Breast epithelium (tissue), 4 donors: Measurements from ENCODE around the gene PHF19. TPM values are rescaled to one million over a fixed set of nuclear protein-coding genes. Genes with fewer than 3 reads are reported as not detected.

ENCODE experiments used
- DNase-seq, 2 donors: peaks; one replicate each; pipeline ENCODE4 v3.0.0-alpha.2; 2019; ENCODE audit warnings: low spot score in 2 of 2
- H3K27ac ChIP-seq, 2 donors: fragments of 200-600 bp; sonication (generic) in 1 of 2; one replicate each; pipeline ENCODE4 v1.5.1; 2016 to 2019; ENCODE audit warnings: mild to moderate bottlenecking in 1 of 2
- H3K27me3 ChIP-seq, 2 donors: fragments of 200-600 bp; sonication (generic) in 1 of 2; one replicate each; pipeline versions ENCODE4 v1.5.1 to v1.6.0; 2017 to 2019; ENCODE audit warnings: control low read depth in 1 of 2, mild to moderate bottlenecking in 1 of 2
- H3K36me3 ChIP-seq: fragments of 200-600 bp; one replicate; pipeline ENCODE4 v1.5.1; 2019
- H3K4me1 ChIP-seq, 2 donors: fragments of 200-600 bp; sonication (generic); one replicate each; pipeline ENCODE4 v1.5.1; 2016 to 2019; ENCODE audit warnings: control low read depth in 1 of 2
- H3K4me3 ChIP-seq, 3 donors: fragments of 200-600 bp; sonication (generic); 1 replicate in 2 of 3; 2 replicates in 1 of 3; pipeline ENCODE4 v1.5.1; 2016 to 2019; ENCODE audit warnings: mild to moderate bottlenecking in 3 of 3, moderate library complexity in 2 of 3
- H3K9me3 ChIP-seq, 2 donors: fragments of 200-600 bp; sonication (generic) in 1 of 2; one replicate each; pipeline ENCODE4 v1.5.1; 2016 to 2019; ENCODE audit warnings: control low read depth in 1 of 2
- POLR2A ChIP-seq: fragments of 450-650 bp; IDR thresholded peaks from one replicate; pipeline ENCODE4 v1.6.1; 2016; ENCODE audit warnings: antibody characterized with exemption, mild to moderate bottlenecking, moderate library complexity
- POLR2AphosphoS5 ChIP-seq, 3 donors: sonication (generic); formaldehyde crosslinking; IDR thresholded peaks; one replicate each; pipeline ENCODE4 v1.6.1; 2017; ENCODE audit warnings: antibody characterized with exemption in 3 of 3
- intact Hi-C: fragments of 100-400 bp; cut with DNase I; formaldehyde crosslinking; loops from one replicate; pipeline ENCODE4 v1.15.1; 2023; ENCODE audit warnings: low total_unique reads
- total RNA-seq, 3 donors: library from RNA; depleted of rRNA; stranded (reverse); fragments of >200 nt; gene quantifications; one replicate each; pipeline ENCODE4 v1.1.0, GENCODE V29; 2016
- TF ChIP-seq, protein P1 (sequence below), 3 donors: fragments of 450-650 bp; IDR thresholded peaks; one replicate each; pipeline ENCODE4 v1.5.1; 2016 to 2017; ENCODE audit warnings: antibody characterized with exemption in 3 of 3, mild to moderate bottlenecking in 3 of 3, moderate library complexity in 3 of 3

The PHF19 gene
- total RNA-seq, 3 donors from 2014 or later, result 16.5 to 33.1 (median 19.0) TPM

DNA sequence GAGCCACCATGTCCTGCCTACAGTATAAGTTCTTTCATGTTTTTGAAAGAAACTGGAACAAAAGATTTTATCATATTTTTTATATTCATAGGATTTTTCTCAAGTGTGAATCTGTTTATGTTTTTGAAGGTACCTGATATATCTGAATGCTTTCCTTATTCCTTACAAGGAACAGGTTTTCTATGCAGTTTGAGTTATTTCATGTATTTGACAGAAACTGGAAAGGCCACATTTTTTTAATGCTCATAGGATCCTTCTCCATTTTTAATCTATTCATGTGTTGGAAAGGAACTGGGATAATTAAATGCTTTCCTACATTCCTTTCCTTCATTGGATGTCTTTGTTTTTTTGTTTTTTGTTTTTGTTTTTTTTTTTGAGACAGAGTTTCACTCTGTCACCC is 68.1 kb downstream of the PHF19 start:
- Histone ChIP-seq H3K36me3 (no peaks in the 10 kb centered on the region), H3K4me3 (no peak overlapping the region), H3K4me1 (no peaks in the 10 kb centered on the region), H3K27ac (no peak overlapping the region), H3K9me3 (peaks cover 16 to 48% of the 10 kb centered on the region in 2 donors), H3K27me3 (no peaks in the 10 kb centered on the region)
- TF ChIP-seq, protein P1, sequence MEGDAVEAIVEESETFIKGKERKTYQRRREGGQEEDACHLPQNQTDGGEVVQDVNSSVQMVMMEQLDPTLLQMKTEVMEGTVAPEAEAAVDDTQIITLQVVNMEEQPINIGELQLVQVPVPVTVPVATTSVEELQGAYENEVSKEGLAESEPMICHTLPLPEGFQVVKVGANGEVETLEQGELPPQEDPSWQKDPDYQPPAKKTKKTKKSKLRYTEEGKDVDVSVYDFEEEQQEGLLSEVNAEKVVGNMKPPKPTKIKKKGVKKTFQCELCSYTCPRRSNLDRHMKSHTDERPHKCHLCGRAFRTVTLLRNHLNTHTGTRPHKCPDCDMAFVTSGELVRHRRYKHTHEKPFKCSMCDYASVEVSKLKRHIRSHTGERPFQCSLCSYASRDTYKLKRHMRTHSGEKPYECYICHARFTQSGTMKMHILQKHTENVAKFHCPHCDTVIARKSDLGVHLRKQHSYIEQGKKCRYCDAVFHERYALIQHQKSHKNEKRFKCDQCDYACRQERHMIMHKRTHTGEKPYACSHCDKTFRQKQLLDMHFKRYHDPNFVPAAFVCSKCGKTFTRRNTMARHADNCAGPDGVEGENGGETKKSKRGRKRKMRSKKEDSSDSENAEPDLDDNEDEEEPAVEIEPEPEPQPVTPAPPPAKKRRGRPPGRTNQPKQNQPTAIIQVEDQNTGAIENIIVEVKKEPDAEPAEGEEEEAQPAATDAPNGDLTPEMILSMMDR (IDR thresholded peaks at IDR 0.05), result no peak
- no peak for TF ChIP-seq POLR2A
- TF ChIP-seq POLR2AphosphoS5 (IDR thresholded peaks at IDR 0.05), result no peak
- DNase-seq, result no peak
- intact Hi-C loops, result no loop called here

DNA sequence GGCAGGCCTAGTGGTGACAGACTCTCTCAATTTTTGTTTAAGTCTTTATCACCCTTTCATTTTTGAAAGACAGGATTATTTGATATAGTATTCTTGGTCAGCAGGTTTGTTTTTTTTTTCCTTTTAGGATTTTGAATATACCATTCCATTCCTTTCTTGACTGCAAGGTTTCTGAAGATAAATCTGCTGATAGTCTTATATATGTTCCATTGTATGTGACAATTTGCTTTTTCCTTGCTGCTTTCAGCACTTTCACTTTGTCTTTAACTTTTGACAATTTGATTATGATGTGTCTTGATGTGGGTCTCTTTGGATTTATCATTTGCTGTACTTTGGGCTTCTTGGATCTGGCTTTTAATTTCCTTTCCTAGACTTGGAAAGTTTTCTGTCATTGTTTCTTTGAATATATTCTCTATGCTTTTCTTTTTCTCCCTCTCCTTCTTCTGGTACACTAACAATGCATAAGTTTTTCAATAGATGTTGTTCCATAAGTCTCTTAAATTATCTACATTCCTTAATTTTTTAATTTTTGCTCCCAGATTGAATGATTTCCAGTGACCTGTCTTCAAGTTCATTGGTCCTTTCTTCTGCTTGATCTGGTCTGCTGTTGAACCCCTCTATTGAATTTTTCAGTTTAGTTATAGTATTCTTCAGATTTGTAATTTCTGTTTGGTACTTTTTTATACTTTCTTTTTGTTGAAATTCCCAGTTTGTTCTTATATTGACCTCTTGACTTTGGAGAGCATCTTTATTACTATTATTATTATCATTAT is 69.2 kb downstream of the PHF19 start:
- intact Hi-C loops, result no loop called here
- H3K36me3 ChIP-seq, result no peaks in the 10 kb centered on the region
- H3K9me3 ChIP-seq, result peaks cover 16 to 48% of the 10 kb centered on the region in 2 donors
- H3K4me3 ChIP-seq, result no peak overlapping the region
- H3K27me3 ChIP-seq, result no peaks in the 10 kb centered on the region
- TF ChIP-seq POLR2AphosphoS5 (IDR thresholded peaks at IDR 0.05), result no peak
- TF ChIP-seq, protein P1 (IDR thresholded peaks at IDR 0.05), result no peak
- TF ChIP-seq POLR2A, result no peak
- DNase-seq, result no peak
- no peaks in the 10 kb centered on the region for H3K4me1 ChIP-seq
- H3K27ac ChIP-seq, result no peak overlapping the region

Other genes starting within 250 kb of the PHF19 start
- 10 to 100 TPM; 22.0 to 30.3 (median 27.2) TPM for gene MEGF9, start 162.7 kb downstream of the PHF19 start, total RNA-seq
- 10 to 100 TPM; 44.9 to 49.9 (median 49.8) TPM for gene FBXW2, start 83.8 kb downstream of the PHF19 start, total RNA-seq
- gene PSMD5, start 34.3 kb downstream of the PHF19 start, total RNA-seq, result 10 to 100 TPM; 48.3 to 54.1 (median 50.3) TPM
- 1 to 10 TPM; 4.9 to 8.6 (median 7.3) TPM for gene TRAF1, start 49.6 kb upstream of the PHF19 start, total RNA-seq
- gene C5, start 173.1 kb upstream of the PHF19 start, total RNA-seq, result 10 to 100 TPM in 2 of 3 donors, 1 to 10 TPM in 1; 5.9 to 22.7 (median 13.2) TPM
- gene CNTRL, start 197.8 kb upstream of the PHF19 start, total RNA-seq, result 10 to 100 TPM; 18.4 to 26.8 (median 22.9) TPM